Brain microvascular endothelial cell (primary cell): Measurements from ENCODE around the gene FDPS.

Experiments
- DNase-seq: peaks from one replicate; pipeline ENCODE4 v3.0.0-alpha.2; 2020
- H3K27ac ChIP-seq: fragments of 250-450 bp; sonication (Bioruptor Pico); 2 replicates; pipeline ENCODE4 v1.5.1; 2020; ENCODE audit warnings: mild to moderate bottlenecking, moderate library complexity
- H3K27me3 ChIP-seq: fragments of 250-450 bp; sonication (Bioruptor Pico); replicated peaks from 2 replicates; pipeline ENCODE4 v1.5.1; 2020; ENCODE audit warnings: mild to moderate bottlenecking
- H3K36me3 ChIP-seq: fragments of 250-450 bp; sonication (Bioruptor Pico); replicated peaks from 2 replicates; pipeline ENCODE4 v1.5.1; 2020; ENCODE audit warnings: mild to moderate bottlenecking
- H3K4me3 ChIP-seq: 2 replicates; pipeline ENCODE4 v1.5.1; 2011; ENCODE audit warnings: low read depth, mild to moderate bottlenecking, control low read depth, low read length, moderate library complexity
- in situ Hi-C: cut with HindIII; loops from 2 replicates; pipeline ENCODE4 v1.10.0; 2017; ENCODE audit warnings: low sequenced_read_pairs, low pct_ligation_motif_present
- TF ChIP-seq, protein P1 (sequence below): IDR thresholded peaks from 2 replicates; pipeline ENCODE4 v1.5.1; 2011; ENCODE audit warnings: low read depth, mild to moderate bottlenecking, moderate library complexity, low read length, control low read depth, inconsistent platforms; ENCODE audit errors: missing control alignments

Gene FDPS

GRCh38 chr1:155297384-155297783 is 11.3 kb upstream of the FDPS start:
- no peak for DNase-seq
- no peaks in the 10 kb centered on the region for H3K36me3 ChIP-seq
- no peak overlapping the region for H3K27ac ChIP-seq
- H3K4me3 ChIP-seq, result no peak overlapping the region
- H3K27me3 ChIP-seq, result peaks cover 31% of the 10 kb centered on the region
- in situ Hi-C loops, result no loop called here
- TF ChIP-seq, protein P1, sequence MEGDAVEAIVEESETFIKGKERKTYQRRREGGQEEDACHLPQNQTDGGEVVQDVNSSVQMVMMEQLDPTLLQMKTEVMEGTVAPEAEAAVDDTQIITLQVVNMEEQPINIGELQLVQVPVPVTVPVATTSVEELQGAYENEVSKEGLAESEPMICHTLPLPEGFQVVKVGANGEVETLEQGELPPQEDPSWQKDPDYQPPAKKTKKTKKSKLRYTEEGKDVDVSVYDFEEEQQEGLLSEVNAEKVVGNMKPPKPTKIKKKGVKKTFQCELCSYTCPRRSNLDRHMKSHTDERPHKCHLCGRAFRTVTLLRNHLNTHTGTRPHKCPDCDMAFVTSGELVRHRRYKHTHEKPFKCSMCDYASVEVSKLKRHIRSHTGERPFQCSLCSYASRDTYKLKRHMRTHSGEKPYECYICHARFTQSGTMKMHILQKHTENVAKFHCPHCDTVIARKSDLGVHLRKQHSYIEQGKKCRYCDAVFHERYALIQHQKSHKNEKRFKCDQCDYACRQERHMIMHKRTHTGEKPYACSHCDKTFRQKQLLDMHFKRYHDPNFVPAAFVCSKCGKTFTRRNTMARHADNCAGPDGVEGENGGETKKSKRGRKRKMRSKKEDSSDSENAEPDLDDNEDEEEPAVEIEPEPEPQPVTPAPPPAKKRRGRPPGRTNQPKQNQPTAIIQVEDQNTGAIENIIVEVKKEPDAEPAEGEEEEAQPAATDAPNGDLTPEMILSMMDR, result no peak

- TF ChIP-seq, protein P1, result no peak
- Histone ChIP-seq H3K36me3 (no peaks in the 10 kb centered on the region), H3K27me3 (peaks cover 17% of the 10 kb centered on the region), H3K4me3 (no peak overlapping the region), H3K27ac (no peak overlapping the region)
- in situ Hi-C loops, result no loop called here
- DNase-seq, result no peak
These were observed 8.6 kb upstream of the FDPS start for GRCh38 chr1:155300024-155300423.

GRCh38 chr1:155300553-155301329 is 7.9 kb upstream of the FDPS start:
- TF ChIP-seq, protein P1, result no peak
- Histone ChIP-seq H3K27me3 (peaks cover 10% of the 10 kb centered on the region), H3K4me3 (no peak overlapping the region), H3K36me3 (no peaks in the 10 kb centered on the region), H3K27ac (no peak overlapping the region)
- no peak for DNase-seq
- in situ Hi-C loops, result no loop called here

DNA sequence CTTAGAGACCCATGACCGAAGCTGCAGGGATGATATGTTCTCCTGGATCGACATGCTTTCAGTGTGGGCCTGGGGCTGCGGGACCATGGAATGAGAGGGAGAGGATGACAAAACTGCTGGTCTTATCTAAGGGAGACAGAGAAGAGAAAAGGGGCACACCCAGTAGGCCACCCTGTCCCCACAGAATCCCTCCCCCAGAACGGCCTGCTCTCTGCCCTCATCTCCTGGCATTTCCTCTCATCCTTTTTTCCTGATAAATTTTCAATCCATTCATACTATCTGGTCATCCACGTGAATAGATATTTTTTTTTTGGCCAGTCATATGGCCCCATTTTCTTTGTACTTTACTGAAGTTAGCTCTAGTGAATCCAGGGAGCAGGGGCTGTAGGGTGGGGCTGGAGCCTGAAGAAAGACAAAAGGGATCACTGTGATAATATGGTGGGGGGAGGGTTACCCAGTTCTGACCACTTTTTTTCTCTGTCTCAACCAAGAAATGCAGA is 7.3 kb upstream of the FDPS start, which contains the start of gene PKLR:
TSS of gene PKLR (minus strand) at position 97 of the 500 bp plus-strand sequence. CDS start at position 54, 43 bp downstream.
- H3K4me3 ChIP-seq, result no peak within 1 kb of the TSS
- H3K27ac ChIP-seq, result no peak within 1 kb of the TSS
- no peaks in the 10 kb centered on the region for H3K36me3 ChIP-seq
- TF ChIP-seq, protein P1, result no peak
- in situ Hi-C loops, result no loop called here
- peaks cover 6% of the 10 kb centered on the region for H3K27me3 ChIP-seq
- DNase-seq, result no peak

DNA sequence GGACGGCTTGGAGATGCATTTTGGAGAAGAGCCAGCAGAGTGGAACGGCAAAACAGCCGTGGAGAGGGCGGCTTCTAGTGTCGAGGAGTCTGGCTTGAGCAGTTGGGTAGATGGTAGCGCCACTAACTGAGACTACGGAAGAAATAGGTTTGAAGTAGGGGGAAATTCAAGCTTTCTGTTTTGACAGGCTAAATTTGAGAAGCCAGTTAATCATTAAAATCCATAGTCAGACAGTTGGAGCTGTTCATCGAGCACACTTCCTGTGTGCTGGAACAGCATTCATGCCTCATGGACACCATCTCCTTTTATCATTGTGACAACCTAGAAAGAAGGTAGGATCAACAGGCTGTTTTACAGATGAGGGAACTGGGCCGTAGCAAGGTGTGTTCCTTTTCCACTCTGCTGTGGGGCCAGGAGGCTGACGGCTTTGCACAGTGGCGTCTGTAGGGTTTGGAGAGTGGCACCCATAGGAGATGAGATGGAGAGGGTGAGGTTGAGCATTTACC is 4.1 kb upstream of the FDPS start:
- no peaks in the 10 kb centered on the region for H3K36me3 ChIP-seq
- TF ChIP-seq, protein P1, result no peak
- DNase-seq, result no peak
- in situ Hi-C loops, result no loop called here
- no peak overlapping the region for H3K27ac ChIP-seq
- no peak overlapping the region for H3K4me3 ChIP-seq
- no peaks in the 10 kb centered on the region for H3K27me3 ChIP-seq
